ENCODE measurements around the gene RNF214. TPM values are rescaled to one million over a fixed set of nuclear protein-coding genes. Genes with fewer than 3 reads are reported as not detected.

RNF214 gene
- total and polyA plus RNA-seq, 7 donors: 6.2 to 23.8 (median 11.1) TPM

DNA sequence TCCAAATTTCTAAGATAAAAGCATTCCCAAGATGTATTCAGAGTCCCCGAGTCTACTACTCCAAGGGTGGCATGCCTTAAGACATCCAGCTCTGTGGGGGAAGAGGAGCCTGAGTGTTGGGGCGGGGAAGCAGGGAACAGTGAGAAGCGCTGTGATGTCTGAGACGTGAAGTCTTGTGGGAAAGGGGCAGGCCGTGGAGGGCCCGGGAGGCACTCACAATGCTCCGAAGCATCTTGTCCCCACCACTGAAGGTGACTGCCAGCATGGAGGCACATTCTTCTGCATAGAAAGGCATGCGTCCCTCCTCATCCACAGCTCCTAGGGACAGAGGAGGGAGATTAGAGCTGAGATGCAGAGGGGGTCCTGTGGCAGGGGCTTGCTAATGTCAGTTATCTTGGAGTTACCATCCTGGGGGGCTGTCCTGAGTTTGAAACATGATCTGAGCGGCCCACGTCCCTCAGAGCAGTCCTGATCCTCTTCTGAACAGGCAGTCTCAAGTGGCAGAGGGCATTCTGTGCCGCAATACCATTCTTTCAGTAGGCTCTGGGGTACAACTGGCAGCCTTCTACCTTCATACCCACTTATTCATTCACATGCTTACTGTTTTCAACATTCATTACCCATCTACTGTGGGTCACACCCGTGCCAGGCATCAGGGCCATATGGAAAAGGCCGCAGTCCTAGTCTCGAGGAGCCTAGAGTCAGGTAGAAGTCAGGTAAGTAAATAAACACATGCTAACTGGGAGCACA, 9.3 kb upstream of the RNF214 start:
- no peaks in the 10 kb centered on the region for H3K27me3 ChIP-seq
- peak; percentile 66 for DNase-seq
- no peak overlapping the region for H3K4me3 ChIP-seq
- H3K27ac ChIP-seq: peak overlapping the region; percentile 89 to 95 (median 91)
- 94% methylated on average over 14 of the region's 14 CpGs for WGBS, 2 donors
- intact Hi-C loops (cut with DNase I): loop anchor here (1.0 kb wide), 1 partner anchor 25 kb away; no protein-coding TSS in a partner anchor
- peaks cover 8 to 46% (median 20%) of the 10 kb centered on the region in 4 donors for H3K36me3 ChIP-seq
- H3K4me1 ChIP-seq: peaks cover 0 to 83% (median 79%) of the 10 kb centered on the region in 4 donors
- H3K9me3 ChIP-seq: no peaks in the 10 kb centered on the region
- TF ChIP-seq CTCF (IDR thresholded peaks at IDR 0.05) (no peak), POLR2A (IDR thresholded peaks at IDR 0.05) (no peak), EP300 (IDR thresholded peaks at IDR 0.05) (no peak), POLR2AphosphoS5 (IDR thresholded peaks at IDR 0.05) (no peak)

GRCh38 chr11:117223741-117224689, 8.5 kb upstream of the RNF214 start:
- peak; percentile 60 for DNase-seq
- no peaks in the 10 kb centered on the region for H3K27me3 ChIP-seq
- intact Hi-C loops (cut with DNase I): loop anchor here (2.0 kb wide), 1 partner anchor 125 kb away; the partner anchor contains the start of gene SIK3
- peak overlapping the region; percentile 89 to 95 (median 91) for H3K27ac ChIP-seq
- peaks cover 0 to 74% (median 70%) of the 10 kb centered on the region in 4 donors for H3K4me1 ChIP-seq
- 66 to 80% methylated on average over 17 of the region's 17 CpGs for WGBS, 2 donors
- H3K9me3 ChIP-seq: no peaks in the 10 kb centered on the region
- no peak overlapping the region for H3K4me3 ChIP-seq
- peaks cover 14 to 47% (median 25%) of the 10 kb centered on the region in 4 donors for H3K36me3 ChIP-seq
- TF ChIP-seq CTCF (IDR thresholded peaks at IDR 0.05): no peak
- TF ChIP-seq POLR2AphosphoS5 (IDR thresholded peaks at IDR 0.05): no peak
- no peak for TF ChIP-seq POLR2A (IDR thresholded peaks at IDR 0.05)
- TF ChIP-seq EP300 (IDR thresholded peaks at IDR 0.05): no peak

- H3K36me3 ChIP-seq: peaks cover 19 to 52% (median 33%) of the 10 kb centered on the region in 4 donors
- peak overlapping the region; percentile 33 to 95 (median 91) for H3K27ac ChIP-seq
- H3K27me3 ChIP-seq: no peaks in the 10 kb centered on the region
- TF ChIP-seq POLR2AphosphoS5 (IDR thresholded peaks at IDR 0.05): no peak
- TF ChIP-seq CTCF (IDR thresholded peaks at IDR 0.05): no peak
- TF ChIP-seq POLR2A (IDR thresholded peaks at IDR 0.05): no peak
- TF ChIP-seq EP300 (IDR thresholded peaks at IDR 0.05): no peak
- DNase-seq: peak; percentile 58
- H3K4me3 ChIP-seq: no peak overlapping the region
- intact Hi-C loops (cut with DNase I): loop anchor here (2.0 to 5.0 kb wide), 4 partner anchors 45 to 438 kb away; partner anchors contain the start of genes SIK3 and ZPR1
- no peaks in the 10 kb centered on the region for H3K9me3 ChIP-seq
- WGBS, 2 donors: 93 to 95% methylated on average over 9 of the region's 9 CpGs
- H3K4me1 ChIP-seq: peaks cover 0 to 72% (median 64%) of the 10 kb centered on the region in 4 donors
These were observed 6.8 kb upstream of the RNF214 start for GRCh38 chr11:117225553-117226170.
